Hepatocyte (in vitro differentiated cells): ENCODE results near the gene ZNF266. TPM values are rescaled to one million over a fixed set of nuclear protein-coding genes. Genes with fewer than 3 reads are reported as not detected.

Source experiments
- DNase-seq: peaks from one replicate; pipeline ENCODE4 v3.0.0-alpha.2; 2016; ENCODE audit warnings: low spot score
- H2AFZ ChIP-seq: fragments of 200-600 bp; sonication (generic); 2 replicates; pipeline ENCODE4 v1.6.0; 2016; ENCODE audit warnings: antibody characterized with exemption, mild to moderate bottlenecking
- H3K27ac ChIP-seq: fragments of 200-600 bp; sonication (generic); 2 replicates; pipeline ENCODE4 v1.5.1; 2016; ENCODE audit warnings: mild to moderate bottlenecking
- H3K27me3 ChIP-seq: fragments of 200-600 bp; sonication (generic); 2 replicates; pipeline ENCODE4 v1.6.1; 2016
- H3K36me3 ChIP-seq: fragments of 200-600 bp; sonication (generic); replicated peaks from 2 replicates; pipeline ENCODE4 v1.5.1; 2016; ENCODE audit warnings: low read depth; ENCODE audit not compliant: insufficient read depth
- H3K4me1 ChIP-seq: fragments of 200-600 bp; sonication (generic); 2 replicates; pipeline ENCODE4 v1.5.1; 2016; ENCODE audit warnings: mild to moderate bottlenecking, moderate library complexity; ENCODE audit not compliant: insufficient read depth
- H3K4me2 ChIP-seq: fragments of 200-600 bp; sonication (generic); 2 replicates; pipeline ENCODE4 v1.6.0; 2016
- H3K4me3 ChIP-seq: fragments of 200-600 bp; sonication (generic); 2 replicates; pipeline ENCODE4 v1.5.1; 2016; ENCODE audit warnings: mild to moderate bottlenecking
- H3K79me2 ChIP-seq: fragments of 200-600 bp; sonication (generic); 2 replicates; pipeline ENCODE4 v1.6.0; 2017; ENCODE audit warnings: mild to moderate bottlenecking
- H3K9me2 ChIP-seq: fragments of 200-600 bp; sonication (generic); replicated peaks from 2 replicates; pipeline ENCODE4 v1.6.0; 2017; ENCODE audit warnings: mild to moderate bottlenecking; ENCODE audit not compliant: insufficient read depth
- H3K9me3 ChIP-seq: fragments of 200-600 bp; sonication (generic); 2 replicates; pipeline ENCODE4 v1.5.1; 2016; ENCODE audit warnings: low read depth, mild to moderate bottlenecking
- H4K20me1 ChIP-seq: fragments of 200-600 bp; sonication (generic); 2 replicates; pipeline ENCODE4 v1.6.0; 2016; ENCODE audit warnings: mild to moderate bottlenecking; ENCODE audit not compliant: insufficient read depth, poor library complexity, severe bottlenecking
- CTCF ChIP-seq: fragments of 200-600 bp; sonication (generic); IDR thresholded peaks from 2 replicates; pipeline ENCODE4 v1.5.1; 2016; ENCODE audit warnings: antibody characterized with exemption, mild to moderate bottlenecking; ENCODE audit not compliant: poor library complexity
- EZH2 ChIP-seq: fragments of 200-600 bp; sonication (generic); IDR thresholded peaks from 2 replicates; pipeline ENCODE4 v1.6.1; 2016; ENCODE audit warnings: antibody characterized with exemption, mild to moderate bottlenecking, borderline replicate concordance
- EZH2phosphoT487 ChIP-seq: fragments of 200-600 bp; sonication (generic); IDR thresholded peaks from one replicate; pipeline ENCODE4 v1.6.1; 2018; ENCODE audit warnings: antibody characterized with exemption, mild to moderate bottlenecking, low read depth, moderate library complexity; ENCODE audit not compliant: unreplicated experiment, severe bottlenecking
- WGBS: methylation state at CpG from one replicate; pipeline ENCODE4 v1.1.6; 2016; ENCODE audit warnings: low lambda C conversion rate; ENCODE audit errors: missing lambda C conversion rate; 5-methylcytosine and 5-hydroxymethylcytosine counted together
- polyA plus RNA-seq: library from polyadenylated mRNA; unstranded; fragments of >200 nt; fragmentation: Nextera tagmentation; extraction: Ambion mirVana; gene quantifications from 2 replicates; pipeline ENCODE4 v1.2.1, GENCODE V29; 2016
- total RNA-seq: library from RNA; depleted of rRNA; stranded (reverse); fragments of >200 nt; gene quantifications from 2 replicates; pipeline ENCODE4 v1.2.3, GENCODE V29; 2014

ZNF266 gene
- total and polyA plus RNA-seq, 2 experiments from 2014 or later = 10.1 to 28.7 TPM

GRCh38 chr19:9453953-9454352 lies 18.6 kb upstream of the ZNF266 start:
- no peak overlapping the region for H3K4me3 ChIP-seq
- WGBS = 91% methylated on average over 4 of the region's 4 CpGs
- DNase-seq = no peak
- H3K9me2 ChIP-seq = no peaks in the 10 kb centered on the region
- H2AFZ ChIP-seq = no peak overlapping the region
- H3K36me3 ChIP-seq = no peaks in the 10 kb centered on the region
- no peaks in the 10 kb centered on the region for H3K4me1 ChIP-seq
- TF ChIP-seq EZH2phosphoT487 = no peak
- TF ChIP-seq EZH2 = no peak
- TF ChIP-seq CTCF = no peak
- H3K27me3 ChIP-seq = no peaks in the 10 kb centered on the region
- no peaks in the 10 kb centered on the region for H3K79me2 ChIP-seq
- no peak overlapping the region for H3K4me2 ChIP-seq
- no peaks in the 10 kb centered on the region for H4K20me1 ChIP-seq
- H3K27ac ChIP-seq = no peak overlapping the region
- peaks cover 30% of the 10 kb centered on the region for H3K9me3 ChIP-seq

GRCh38 chr19:9445037-9445436 lies 9.7 kb upstream of the ZNF266 start:
- no peak for DNase-seq
- no peaks in the 10 kb centered on the region for H3K36me3 ChIP-seq
- TF ChIP-seq CTCF = no peak
- no peak for TF ChIP-seq EZH2phosphoT487
- TF ChIP-seq EZH2 = no peak
- peaks cover 47% of the 10 kb centered on the region for H3K9me3 ChIP-seq
- no peak overlapping the region for H3K27ac ChIP-seq
- H3K4me2 ChIP-seq = no peak overlapping the region
- no peaks in the 10 kb centered on the region for H4K20me1 ChIP-seq
- no peaks in the 10 kb centered on the region for H3K27me3 ChIP-seq
- no peak overlapping the region for H2AFZ ChIP-seq
- no peaks in the 10 kb centered on the region for H3K9me2 ChIP-seq
- no peaks in the 10 kb centered on the region for H3K4me1 ChIP-seq
- H3K79me2 ChIP-seq = peaks cover under 1% of the 10 kb centered on the region
- no peak overlapping the region for H3K4me3 ChIP-seq
- 82% methylated on average over 1 of the region's 1 CpG for WGBS

- WGBS = 91% methylated on average over 4 of the region's 4 CpGs
- Histone ChIP-seq H3K79me2 (peaks cover 51% of the 10 kb centered on the region), H3K9me2 (no peaks in the 10 kb centered on the region), H3K4me1 (peaks cover 7% of the 10 kb centered on the region), H3K4me3 (peak overlapping the region; percentile 45), H3K27ac (no peak overlapping the region), H3K36me3 (no peaks in the 10 kb centered on the region), H2AFZ (peak overlapping the region; percentile 88), H3K4me2 (peak overlapping the region; percentile 77), H3K9me3 (peaks cover 3% of the 10 kb centered on the region), H3K27me3 (no peaks in the 10 kb centered on the region), H4K20me1 (no peaks in the 10 kb centered on the region)
- TF ChIP-seq EZH2 = no peak
- TF ChIP-seq CTCF = no peak
- TF ChIP-seq EZH2phosphoT487 = no peak
- DNase-seq = no peak
Measured at GRCh38 chr19:9436358-9436757, 985 bp upstream of the ZNF266 start.

- Histone ChIP-seq H3K4me2 (no peak overlapping the region), H3K36me3 (no peaks in the 10 kb centered on the region), H3K4me1 (peaks cover 7% of the 10 kb centered on the region), H3K9me2 (no peaks in the 10 kb centered on the region), H3K4me3 (no peak overlapping the region), H4K20me1 (no peaks in the 10 kb centered on the region), H3K9me3 (no peaks in the 10 kb centered on the region), H3K27ac (no peak overlapping the region), H2AFZ (no peak overlapping the region), H3K79me2 (peaks cover 34% of the 10 kb centered on the region), H3K27me3 (no peaks in the 10 kb centered on the region)
- WGBS = 96% methylated on average over 7 of the region's 7 CpGs
- no peak for TF ChIP-seq EZH2phosphoT487
- TF ChIP-seq EZH2 = no peak
- TF ChIP-seq CTCF = no peak
- DNase-seq = peak; percentile 19
Measured at GRCh38 chr19:9431475-9431874, 3.9 kb downstream of the ZNF266 start.
